ENCODE results near the gene UTP14A. TPM values are rescaled to one million over a fixed set of nuclear protein-coding genes. Genes with fewer than 3 reads are reported as not detected.

Gene UTP14A
- total RNA-seq, 4 donors from 2014 or later = 8.2 to 14.5 (median 13.2) TPM

DNA sequence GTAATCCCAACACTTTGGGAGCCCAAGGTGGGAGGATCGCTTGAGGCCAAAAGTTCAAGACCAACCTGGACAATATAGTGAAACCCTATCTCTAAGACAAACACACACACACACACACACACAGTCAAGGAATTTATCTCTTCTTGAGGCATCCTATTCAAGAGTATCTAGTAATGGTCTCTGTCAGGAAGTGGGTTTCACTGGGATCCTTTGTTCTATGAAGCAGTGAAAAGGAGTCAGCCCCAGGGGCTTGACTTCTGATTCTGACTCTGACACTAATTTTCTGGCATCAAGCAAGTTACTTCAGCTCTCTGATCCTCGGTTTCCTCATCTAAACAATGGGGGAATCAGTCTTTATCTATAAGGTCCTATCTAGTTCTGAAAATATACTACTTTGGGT lies 34.8 kb downstream of the UTP14A start:
- no peak for DNase-seq
- Histone ChIP-seq H3K36me3 (no peaks in the 10 kb centered on the region), H3K4me3 (no peak overlapping the region), H3K9me3 (no peaks in the 10 kb centered on the region), H3K4me1 (no peaks in the 10 kb centered on the region), H3K27me3 (no peaks in the 10 kb centered on the region), H3K27ac (no peak overlapping the region)
- intact Hi-C loops (cut with DNase I; ENCODE audit: low total_unique reads) = no loop called here
- TF ChIP-seq CTCF (IDR thresholded peaks at IDR 0.05) (no peak), POLR2A (IDR thresholded peaks at IDR 0.05) (no peak)

GRCh38 chrX:129945131-129945530 lies 39.2 kb downstream of the UTP14A start:
- Histone ChIP-seq H3K36me3 (no peaks in the 10 kb centered on the region), H3K4me1 (no peaks in the 10 kb centered on the region), H3K4me3 (no peak overlapping the region), H3K27me3 (no peaks in the 10 kb centered on the region), H3K9me3 (no peaks in the 10 kb centered on the region), H3K27ac (no peak overlapping the region)
- TF ChIP-seq POLR2A (IDR thresholded peaks at IDR 0.05) = no peak
- TF ChIP-seq CTCF (IDR thresholded peaks at IDR 0.05) = no peak
- intact Hi-C loops (cut with DNase I; ENCODE audit: low total_unique reads) = no loop called here
- DNase-seq = no peak

GRCh38 chrX:129953334-129953648 lies 47.3 kb downstream of the UTP14A start:
- no peak overlapping the region for H3K27ac ChIP-seq
- H3K4me3 ChIP-seq = peak overlapping the region; percentile 31 to 33
- DNase-seq = no peak
- no peaks in the 10 kb centered on the region for H3K9me3 ChIP-seq
- TF ChIP-seq CTCF (IDR thresholded peaks at IDR 0.05) (no peak), POLR2A (IDR thresholded peaks at IDR 0.05) (no peak)
- H3K36me3 ChIP-seq = no peaks in the 10 kb centered on the region
- no peaks in the 10 kb centered on the region for H3K4me1 ChIP-seq
- no peaks in the 10 kb centered on the region for H3K27me3 ChIP-seq
- intact Hi-C loops (cut with DNase I; ENCODE audit: low total_unique reads) = no loop called here

GRCh38 chrX:129953881-129954280 lies 47.9 kb downstream of the UTP14A start:
- H3K36me3 ChIP-seq = no peaks in the 10 kb centered on the region
- H3K9me3 ChIP-seq = no peaks in the 10 kb centered on the region
- intact Hi-C loops (cut with DNase I; ENCODE audit: low total_unique reads) = no loop called here
- TF ChIP-seq POLR2A (IDR thresholded peaks at IDR 0.05) (no peak), CTCF (IDR thresholded peaks at IDR 0.05) (no peak)
- H3K4me3 ChIP-seq = no peak overlapping the region
- H3K4me1 ChIP-seq = no peaks in the 10 kb centered on the region
- no peak for DNase-seq
- H3K27me3 ChIP-seq = no peaks in the 10 kb centered on the region
- no peak overlapping the region for H3K27ac ChIP-seq

DNA sequence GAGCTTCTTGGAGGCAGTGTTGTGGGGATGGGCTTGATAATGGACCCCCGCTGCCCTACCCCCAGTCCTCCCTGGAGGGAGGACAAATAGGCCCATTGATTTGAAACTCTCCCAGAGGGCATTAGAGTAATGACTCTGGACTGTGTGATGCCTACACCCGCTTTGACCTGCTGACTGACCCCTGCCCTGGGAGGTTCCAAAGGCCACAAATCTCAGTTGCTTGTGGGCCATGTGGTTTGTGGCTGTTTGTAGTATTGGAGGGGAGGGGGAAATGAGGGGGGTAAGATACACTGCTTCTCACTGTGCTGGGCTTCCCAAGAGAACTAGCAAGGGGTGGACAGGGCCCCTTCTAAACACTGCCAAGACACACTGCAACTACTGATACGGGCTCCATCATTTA lies 48.8 kb downstream of the UTP14A start:
- Histone ChIP-seq H3K36me3 (no peaks in the 10 kb centered on the region), H3K27ac (no peak overlapping the region)
- intact Hi-C loops (cut with DNase I; ENCODE audit: low total_unique reads) = no loop called here

More for the DNA sequence above, 48.8 kb downstream of the UTP14A start:
- no peak for TF ChIP-seq CTCF (IDR thresholded peaks at IDR 0.05)
- no peak for TF ChIP-seq POLR2A (IDR thresholded peaks at IDR 0.05)
- DNase-seq = no peak
- Histone ChIP-seq H3K9me3 (no peaks in the 10 kb centered on the region), H3K27me3 (no peaks in the 10 kb centered on the region), H3K4me1 (no peaks in the 10 kb centered on the region), H3K4me3 (no peak overlapping the region)
